ENCODE results near the gene ABCA2.

The ABCA2 gene

DNA sequence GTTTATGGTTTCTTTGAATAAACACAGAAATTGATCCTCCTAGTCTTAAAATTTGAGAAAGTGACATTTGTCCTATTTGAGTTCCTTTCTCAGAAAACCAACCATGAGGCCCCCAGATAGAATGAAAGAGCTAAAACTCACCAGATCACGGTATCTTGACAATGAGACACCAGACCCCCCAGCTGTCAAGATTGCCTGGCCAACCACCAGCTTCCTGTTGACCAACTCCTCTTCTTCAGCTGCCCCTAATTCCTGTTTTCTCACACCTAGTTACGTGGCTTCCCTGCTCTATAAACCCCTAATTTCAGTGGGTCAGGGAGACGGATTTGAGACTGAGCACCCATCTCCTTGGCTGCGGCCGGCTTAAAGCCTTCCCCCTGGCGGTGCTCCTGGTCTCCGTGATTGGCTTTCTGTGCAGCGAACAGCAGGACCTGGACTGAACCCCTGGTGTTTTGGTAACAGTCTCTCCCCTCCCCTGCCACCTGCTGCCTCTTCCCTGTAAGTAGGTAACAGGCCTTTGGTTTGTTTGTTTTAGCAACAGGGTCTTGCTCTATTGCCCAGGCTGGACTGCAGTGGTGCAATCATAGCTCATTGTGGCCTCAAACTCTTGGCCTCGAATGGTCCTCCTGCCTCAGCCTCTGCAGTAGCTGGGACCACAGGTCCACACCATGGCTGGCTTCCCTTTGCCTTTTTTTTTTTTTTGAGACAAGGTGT lies 30.6 kb upstream of the ABCA2 start:
- ChIA-PET CTCF (interaction anchor here (1.0 to 1.2 kb wide), 2 partner anchors 9 to 12 kb away, joined by 3 to 8 read pairs; partner anchors contain the start of gene SAPCD2), POLR2A (interaction anchor here (0.8 kb wide), 2 partner anchors 11 to 67 kb away, joined by 3 read pairs; partner anchors contain the start of gene SAPCD2)
- no peak for DNase-seq (ENCODE audit: extremely low spot score)
- TF ChIP-seq, protein P1, sequence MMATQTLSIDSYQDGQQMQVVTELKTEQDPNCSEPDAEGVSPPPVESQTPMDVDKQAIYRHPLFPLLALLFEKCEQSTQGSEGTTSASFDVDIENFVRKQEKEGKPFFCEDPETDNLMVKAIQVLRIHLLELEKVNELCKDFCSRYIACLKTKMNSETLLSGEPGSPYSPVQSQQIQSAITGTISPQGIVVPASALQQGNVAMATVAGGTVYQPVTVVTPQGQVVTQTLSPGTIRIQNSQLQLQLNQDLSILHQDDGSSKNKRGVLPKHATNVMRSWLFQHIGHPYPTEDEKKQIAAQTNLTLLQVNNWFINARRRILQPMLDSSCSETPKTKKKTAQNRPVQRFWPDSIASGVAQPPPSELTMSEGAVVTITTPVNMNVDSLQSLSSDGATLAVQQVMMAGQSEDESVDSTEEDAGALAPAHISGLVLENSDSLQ (IDR thresholded peaks at IDR 0.05) = no peak
- TF ChIP-seq ARNT (IDR thresholded peaks at IDR 0.05) (no peak), SP1 (IDR thresholded peaks at IDR 0.05) (no peak), ELF4 (IDR thresholded peaks at IDR 0.05) (no peak), L3MBTL2 (conservative IDR thresholded peaks at IDR 0.05) (no peak), SUZ12 (IDR thresholded peaks at IDR 0.05) (no peak), TARDBP (IDR thresholded peaks at IDR 0.05) (no peak), BHLHE40 (IDR thresholded peaks at IDR 0.05; ENCODE audit: borderline replicate concordance) (no peak), FOXA1 (IDR thresholded peaks at IDR 0.05) (no peak), FOXK2 (IDR thresholded peaks at IDR 0.05) (no peak), LEF1 (IDR thresholded peaks at IDR 0.05; ENCODE audit: borderline replicate concordance) (no peak), HDGF (IDR thresholded peaks at IDR 0.05; ENCODE audit: borderline replicate concordance) (no peak), NFRKB (IDR thresholded peaks at IDR 0.05) (no peak), CTBP1 (IDR thresholded peaks at IDR 0.05; ENCODE audit: borderline replicate concordance) (no peak), FOXM1 (IDR thresholded peaks at IDR 0.05; ENCODE audit: borderline replicate concordance) (no peak), ZNF384 (IDR thresholded peaks at IDR 0.05) (no peak)

DNA sequence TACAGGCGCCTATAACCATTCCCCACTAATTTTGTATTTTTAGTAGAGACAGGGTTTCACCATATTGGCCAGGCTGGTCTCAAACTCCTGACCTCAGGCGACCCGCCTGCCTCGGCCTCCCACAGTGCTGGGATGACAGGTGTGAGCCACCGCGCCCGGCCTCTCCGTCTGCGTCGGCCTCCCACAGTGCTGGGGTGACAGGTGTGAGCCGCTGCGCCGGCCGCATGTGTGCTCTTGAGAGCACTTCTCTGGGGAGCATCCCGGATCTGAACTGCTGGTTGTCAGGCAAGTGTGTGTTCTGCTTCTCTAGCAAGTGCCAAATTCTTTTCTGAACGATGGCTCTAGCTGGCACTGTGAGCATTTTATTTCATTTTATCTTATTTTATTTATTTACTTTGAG lies 29.5 kb upstream of the ABCA2 start:
- no peak for DNase-seq (ENCODE audit: extremely low spot score)
- ChIA-PET POLR2A (interaction anchor here (0.8 to 2.3 kb wide), 2 partner anchors 13 to 29 kb away, joined by 3 to 8 read pairs; partner anchors contain the start of genes MAN1B1 and SAPCD2), CTCF (interaction anchor here (1.2 kb wide), 1 partner anchor 13 kb away, joined by 8 read pairs; the partner anchor contains the start of gene SAPCD2)
- TF ChIP-seq HDGF (IDR thresholded peaks at IDR 0.05; ENCODE audit: borderline replicate concordance) = no peak
- TF ChIP-seq CTBP1 (IDR thresholded peaks at IDR 0.05; ENCODE audit: borderline replicate concordance) = no peak
- TF ChIP-seq SUZ12 (IDR thresholded peaks at IDR 0.05) = no peak
- no peak for TF ChIP-seq BHLHE40 (IDR thresholded peaks at IDR 0.05; ENCODE audit: borderline replicate concordance)
- no peak for TF ChIP-seq LEF1 (IDR thresholded peaks at IDR 0.05; ENCODE audit: borderline replicate concordance)
- no peak for TF ChIP-seq FOXM1 (IDR thresholded peaks at IDR 0.05; ENCODE audit: borderline replicate concordance)

DNA sequence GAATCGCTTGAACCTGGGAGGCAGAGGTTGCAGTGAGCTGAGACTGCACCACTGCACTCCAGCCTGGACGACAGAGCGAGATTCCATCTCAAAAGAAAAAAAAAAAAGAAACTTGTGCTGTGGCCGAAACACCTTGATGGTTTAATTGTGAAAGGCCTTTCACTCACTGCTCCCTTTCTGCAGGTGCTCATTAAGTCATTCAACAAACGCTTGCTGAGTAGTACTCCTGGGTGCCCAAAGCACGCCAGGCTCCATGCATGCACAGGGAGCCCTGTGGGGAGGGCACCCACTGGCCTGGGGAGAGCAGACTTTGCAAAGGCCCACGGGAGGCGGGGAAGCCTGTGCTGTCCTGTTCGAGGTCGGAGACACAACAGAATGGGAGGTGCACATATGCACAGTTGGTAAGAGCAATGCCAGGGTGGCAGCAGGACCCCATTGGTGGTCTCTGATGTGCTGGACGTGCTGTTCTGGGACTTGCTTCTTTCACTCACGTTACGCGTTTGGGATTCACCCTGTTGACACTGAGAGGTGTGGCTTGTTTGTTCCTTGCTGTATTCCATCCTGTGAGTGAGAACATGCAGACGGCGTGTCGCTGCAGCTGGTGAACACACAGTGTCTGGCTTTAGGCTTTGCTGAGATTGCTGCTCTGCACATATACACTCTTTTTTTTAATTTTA lies 28.8 kb upstream of the ABCA2 start:
- no peak for TF ChIP-seq NFRKB (IDR thresholded peaks at IDR 0.05)
- TF ChIP-seq TARDBP (IDR thresholded peaks at IDR 0.05) = no peak
- no peak for TF ChIP-seq FOXM1 (IDR thresholded peaks at IDR 0.05; ENCODE audit: borderline replicate concordance)
- no peak for TF ChIP-seq CTBP1 (IDR thresholded peaks at IDR 0.05; ENCODE audit: borderline replicate concordance)
- no peak for TF ChIP-seq SUZ12 (IDR thresholded peaks at IDR 0.05)
- TF ChIP-seq BHLHE40 (IDR thresholded peaks at IDR 0.05; ENCODE audit: borderline replicate concordance) = no peak
- TF ChIP-seq FOXK2 (IDR thresholded peaks at IDR 0.05) = no peak
- no peak for TF ChIP-seq ZNF384 (IDR thresholded peaks at IDR 0.05)
- no peak for TF ChIP-seq FOXA1 (IDR thresholded peaks at IDR 0.05)
- no peak for TF ChIP-seq ARNT (IDR thresholded peaks at IDR 0.05)
- no peak for TF ChIP-seq HDGF (IDR thresholded peaks at IDR 0.05; ENCODE audit: borderline replicate concordance)
- TF ChIP-seq SP1 (IDR thresholded peaks at IDR 0.05) = no peak
- no peak for TF ChIP-seq LEF1 (IDR thresholded peaks at IDR 0.05; ENCODE audit: borderline replicate concordance)
- no peak for TF ChIP-seq L3MBTL2 (conservative IDR thresholded peaks at IDR 0.05)
- ChIA-PET CTCF (interaction anchor here (1.5 to 1.8 kb wide), 2 partner anchors 7 to 10 kb away, joined by 5 to 9 read pairs; no protein-coding TSS in a partner anchor), POLR2A (interaction anchor here (2.3 kb wide), 1 partner anchor 30 kb away, joined by 8 read pairs; the partner anchor contains the start of gene MAN1B1)
- no peak for DNase-seq (ENCODE audit: extremely low spot score)

DNA sequence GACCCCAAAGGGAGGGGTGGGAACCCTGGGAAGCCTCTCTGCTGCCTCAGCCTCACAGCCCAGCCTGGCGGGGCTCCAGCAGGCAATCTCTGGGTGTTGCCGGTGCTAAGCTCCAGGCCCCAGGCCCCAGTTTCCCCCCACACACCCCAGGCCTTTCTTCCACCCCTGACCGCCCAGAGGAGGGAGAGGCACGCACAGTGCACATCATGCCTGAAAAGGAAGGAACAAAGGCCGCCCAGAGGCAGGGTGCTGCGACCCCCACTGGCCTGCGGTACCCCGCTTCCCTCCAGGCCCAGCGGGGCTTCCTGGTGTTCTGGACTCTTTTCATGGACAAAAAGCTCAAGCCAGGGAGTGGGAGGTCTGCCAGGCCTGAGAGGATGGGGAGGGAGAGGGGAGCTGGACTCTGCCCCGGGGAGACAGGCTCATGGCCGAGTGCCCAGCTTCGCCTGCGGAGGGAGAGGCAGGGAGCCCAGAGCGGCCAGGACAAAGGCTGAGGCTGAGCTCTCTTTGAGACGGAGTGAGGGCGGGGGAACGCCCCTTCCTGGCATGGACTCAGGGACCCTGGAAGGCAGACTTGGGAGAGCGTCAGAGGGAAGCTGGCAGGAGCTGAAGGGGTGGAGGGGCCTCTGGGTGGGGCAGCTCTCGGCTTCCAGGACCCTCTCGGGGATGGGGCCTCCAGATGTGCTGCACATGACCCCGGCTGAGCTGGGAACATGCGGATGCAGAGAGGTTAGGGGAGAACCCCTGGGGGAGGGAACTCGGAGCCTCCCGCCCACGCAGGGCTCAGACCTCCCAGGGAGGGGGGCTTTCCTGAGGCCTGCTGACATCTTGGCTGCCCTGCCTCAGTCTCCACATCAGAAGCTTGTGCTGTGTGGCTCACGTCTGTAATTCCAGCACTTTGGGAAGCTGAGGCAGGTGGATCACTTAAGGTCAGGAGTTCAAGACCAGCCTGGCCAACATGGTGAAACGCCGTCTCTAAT lies 27.6 kb upstream of the ABCA2 start:
- CTCF ChIA-PET = interaction anchor here (0.6 to 1.8 kb wide), 4 partner anchors 8 to 249 kb away, joined by 3 to 9 read pairs (median 4); no protein-coding TSS in a partner anchor
- no peak for DNase-seq (ENCODE audit: extremely low spot score)

More for the DNA sequence above, 27.6 kb upstream of the ABCA2 start:
- TF ChIP-seq ZNF384 (IDR thresholded peaks at IDR 0.05) = no peak
- no peak for TF ChIP-seq ARNT (IDR thresholded peaks at IDR 0.05)
- no peak for TF ChIP-seq BHLHE40 (IDR thresholded peaks at IDR 0.05; ENCODE audit: borderline replicate concordance)
- TF ChIP-seq ELF4 (IDR thresholded peaks at IDR 0.05) = no peak
- no peak for TF ChIP-seq NFRKB (IDR thresholded peaks at IDR 0.05)
- no peak for TF ChIP-seq TARDBP (IDR thresholded peaks at IDR 0.05)
- no peak for TF ChIP-seq CTBP1 (IDR thresholded peaks at IDR 0.05; ENCODE audit: borderline replicate concordance)
- no peak for TF ChIP-seq L3MBTL2 (conservative IDR thresholded peaks at IDR 0.05)
- no peak for TF ChIP-seq FOXM1 (IDR thresholded peaks at IDR 0.05; ENCODE audit: borderline replicate concordance)
- TF ChIP-seq FOXA1 (IDR thresholded peaks at IDR 0.05) = no peak
- TF ChIP-seq, protein P1 (IDR thresholded peaks at IDR 0.05) = no peak
- TF ChIP-seq SUZ12 (IDR thresholded peaks at IDR 0.05) = no peak
- no peak for TF ChIP-seq FOXK2 (IDR thresholded peaks at IDR 0.05)
- TF ChIP-seq HDGF (IDR thresholded peaks at IDR 0.05; ENCODE audit: borderline replicate concordance) = no peak
- no peak for TF ChIP-seq LEF1 (IDR thresholded peaks at IDR 0.05; ENCODE audit: borderline replicate concordance)
- TF ChIP-seq SP1 (IDR thresholded peaks at IDR 0.05) = no peak
- POLR2A ChIA-PET = interaction anchor here (2.3 kb wide), 1 partner anchor 31 kb away, joined by 8 read pairs; the partner anchor contains the start of gene MAN1B1
